Thyroid gland (tissue), 4 donors: ENCODE results near the gene PCDHGA11. TPM values are rescaled to one million over a fixed set of nuclear protein-coding genes. Genes with fewer than 3 reads are reported as not detected.
A peak's percentile ranks its signal among the peaks of the same experiment; 100 is the strongest.

ENCODE experiments used
- DNase-seq, 2 donors: peaks; one replicate each; pipeline ENCODE4 v3.0.0-alpha.2; 2019
- H3K27ac ChIP-seq, 3 donors: fragments of 200-600 bp; sonication (generic); 1 replicate in 2 of 3; 2 replicates in 1 of 3; pipeline ENCODE4 v1.5.1; 2016 to 2019; ENCODE audit warnings: mild to moderate bottlenecking in 1 of 3, moderate library complexity in 1 of 3
- H3K27me3 ChIP-seq: fragments of 200-600 bp; sonication (generic); one replicate; pipeline ENCODE4 v1.5.1; 2019
- H3K36me3 ChIP-seq, 2 donors: fragments of 200-600 bp; sonication (generic); one replicate each; pipeline ENCODE4 v1.5.1; 2016 to 2019
- H3K4me1 ChIP-seq, 2 donors: fragments of 200-600 bp; sonication (generic); one replicate each; pipeline ENCODE4 v1.5.1; 2017 to 2019
- H3K4me3 ChIP-seq, 3 donors: fragments of 200-600 bp; sonication (generic); replicated peaks in 1 of 3; 1 replicate in 2 of 3; 2 replicates in 1 of 3; pipeline ENCODE4 v1.5.1; 2016; ENCODE audit warnings: mild to moderate bottlenecking in 1 of 3
- H3K9me3 ChIP-seq: fragments of 200-600 bp; sonication (generic); one replicate; pipeline ENCODE4 v1.5.1; 2017
- POLR2A ChIP-seq, 2 donors: fragments of 450-650 bp; IDR thresholded peaks; one replicate each; pipeline ENCODE4 v1.6.1; 2017; ENCODE audit warnings: antibody characterized with exemption in 2 of 2, mild to moderate bottlenecking in 2 of 2, moderate library complexity in 1 of 2
- WGBS, 2 donors: methylation state at CpG; one replicate each; pipeline ENCODE4 v1.1.5; 2017; 5-methylcytosine and 5-hydroxymethylcytosine counted together
- intact Hi-C: fragments of 100-400 bp; cut with DNase I; formaldehyde crosslinking; loops from one replicate; pipeline ENCODE4 v1.15.1; 2023
- total RNA-seq, 4 donors: library from RNA; depleted of rRNA; stranded (reverse); fragments of >200 nt; gene quantifications; one replicate each; pipeline ENCODE4 v1.2.3, GENCODE V29; 2016
- TF ChIP-seq, protein P1 (sequence below), 6 experiments: fragments of 200-600 bp in 3 of 6; fragments of 450-650 bp in 3 of 6; sonication (generic) in 3 of 6; IDR thresholded peaks; one replicate each; pipeline ENCODE4 v1.5.1; 2016 to 2019; ENCODE audit warnings: antibody characterized with exemption in 6 of 6, mild to moderate bottlenecking in 2 of 6, inconsistent platforms in 1 of 6, moderate library complexity in 1 of 6

The PCDHGA11 gene
- total RNA-seq, 4 donors from 2014 or later: 8.0 to 9.5 (median 8.2) TPM

GRCh38 chr5:141419074-141419880, 1.6 kb upstream of the PCDHGA11 start:
- no peaks in the 10 kb centered on the region for H3K9me3 ChIP-seq
- intact Hi-C loops: loop anchor here (5.0 kb wide), 1 partner anchor 138 kb away; no protein-coding TSS in a partner anchor
- H3K36me3 ChIP-seq: no peaks in the 10 kb centered on the region
- H3K4me1 ChIP-seq: no peaks in the 10 kb centered on the region
- no peak for DNase-seq
- no peak overlapping the region for H3K27ac ChIP-seq
- TF ChIP-seq, protein P1, sequence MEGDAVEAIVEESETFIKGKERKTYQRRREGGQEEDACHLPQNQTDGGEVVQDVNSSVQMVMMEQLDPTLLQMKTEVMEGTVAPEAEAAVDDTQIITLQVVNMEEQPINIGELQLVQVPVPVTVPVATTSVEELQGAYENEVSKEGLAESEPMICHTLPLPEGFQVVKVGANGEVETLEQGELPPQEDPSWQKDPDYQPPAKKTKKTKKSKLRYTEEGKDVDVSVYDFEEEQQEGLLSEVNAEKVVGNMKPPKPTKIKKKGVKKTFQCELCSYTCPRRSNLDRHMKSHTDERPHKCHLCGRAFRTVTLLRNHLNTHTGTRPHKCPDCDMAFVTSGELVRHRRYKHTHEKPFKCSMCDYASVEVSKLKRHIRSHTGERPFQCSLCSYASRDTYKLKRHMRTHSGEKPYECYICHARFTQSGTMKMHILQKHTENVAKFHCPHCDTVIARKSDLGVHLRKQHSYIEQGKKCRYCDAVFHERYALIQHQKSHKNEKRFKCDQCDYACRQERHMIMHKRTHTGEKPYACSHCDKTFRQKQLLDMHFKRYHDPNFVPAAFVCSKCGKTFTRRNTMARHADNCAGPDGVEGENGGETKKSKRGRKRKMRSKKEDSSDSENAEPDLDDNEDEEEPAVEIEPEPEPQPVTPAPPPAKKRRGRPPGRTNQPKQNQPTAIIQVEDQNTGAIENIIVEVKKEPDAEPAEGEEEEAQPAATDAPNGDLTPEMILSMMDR (IDR thresholded peaks at IDR 0.05): no peak
- TF ChIP-seq POLR2A (IDR thresholded peaks at IDR 0.05): no peak
- H3K27me3 ChIP-seq: no peaks in the 10 kb centered on the region
- WGBS, 2 donors: 28 to 35% methylated on average over 17 to 26 of the region's 74 CpGs
- H3K4me3 ChIP-seq: no peak overlapping the region

- intact Hi-C loops: no loop called here
- TF ChIP-seq, protein P1 (IDR thresholded peaks at IDR 0.05): no peak
- TF ChIP-seq POLR2A (IDR thresholded peaks at IDR 0.05): no peak
- H3K4me1 ChIP-seq: no peaks in the 10 kb centered on the region
- no peak for DNase-seq
- H3K4me3 ChIP-seq: peak overlapping the region in 1 of 3 donors; percentile 13
- WGBS, 2 donors: 14 to 17% methylated on average over 13 of the region's 13 CpGs
- no peaks in the 10 kb centered on the region for H3K27me3 ChIP-seq
- H3K27ac ChIP-seq: no peak overlapping the region
- no peaks in the 10 kb centered on the region for H3K9me3 ChIP-seq
- H3K36me3 ChIP-seq: no peaks in the 10 kb centered on the region
Observed at GRCh38 chr5:141421489-141421855, 621 bp downstream of the PCDHGA11 start.

DNA sequence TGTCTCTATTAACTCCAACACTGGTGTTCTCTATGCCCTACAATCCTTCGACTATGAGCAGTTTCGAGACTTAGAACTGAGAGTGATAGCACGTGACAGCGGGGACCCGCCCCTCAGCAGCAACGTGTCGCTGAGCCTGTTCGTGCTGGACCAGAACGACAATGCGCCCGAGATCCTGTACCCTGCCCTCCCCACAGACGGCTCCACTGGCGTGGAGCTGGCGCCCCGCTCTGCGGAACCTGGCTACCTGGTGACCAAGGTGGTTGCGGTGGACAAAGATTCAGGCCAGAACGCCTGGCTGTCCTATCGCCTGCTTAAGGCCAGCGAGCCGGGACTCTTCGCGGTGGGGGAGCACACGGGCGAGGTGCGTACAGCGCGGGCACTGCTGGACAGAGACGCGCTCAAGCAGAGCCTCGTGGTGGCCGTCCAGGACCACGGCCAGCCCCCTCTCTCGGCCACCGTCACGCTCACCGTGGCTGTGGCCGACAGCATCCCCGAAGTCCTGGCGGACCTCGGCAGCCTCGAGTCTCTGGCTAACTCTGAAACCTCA, 2.0 kb downstream of the PCDHGA11 start:
- WGBS, 2 donors: 18 to 23% methylated on average over 22 to 38 of the region's 42 CpGs
- H3K36me3 ChIP-seq: no peaks in the 10 kb centered on the region
- intact Hi-C loops: no loop called here

GRCh38 chr5:141427783-141428426, 7.1 kb downstream of the PCDHGA11 start:
- H3K9me3 ChIP-seq: no peaks in the 10 kb centered on the region
- intact Hi-C loops: no loop called here
- DNase-seq: no peak

More for the DNA sequence above, 2.0 kb downstream of the PCDHGA11 start:
- Histone ChIP-seq H3K27me3 (no peaks in the 10 kb centered on the region), H3K9me3 (no peaks in the 10 kb centered on the region), H3K27ac (no peak overlapping the region), H3K4me3 (no peak overlapping the region), H3K4me1 (no peaks in the 10 kb centered on the region)
- TF ChIP-seq, protein P1 (IDR thresholded peaks at IDR 0.05): no peak
- no peak for TF ChIP-seq POLR2A (IDR thresholded peaks at IDR 0.05)
- DNase-seq: no peak

More at GRCh38 chr5:141427783-141428426, 7.1 kb downstream of the PCDHGA11 start:
- TF ChIP-seq, protein P1 (IDR thresholded peaks at IDR 0.05): no peak
- no peak for TF ChIP-seq POLR2A (IDR thresholded peaks at IDR 0.05)
- Histone ChIP-seq H3K27ac (no peak overlapping the region), H3K4me1 (no peaks in the 10 kb centered on the region), H3K27me3 (no peaks in the 10 kb centered on the region), H3K36me3 (no peaks in the 10 kb centered on the region), H3K4me3 (no peak overlapping the region)
- 47 to 52% methylated on average over 26 to 31 of the region's 53 CpGs for WGBS, 2 donors
